GM19397 (cell line): ENCODE results near the gene RELL1.

Experiments
- ATAC-seq: cut with Tn5 transposase; IDR thresholded peaks from one replicate; pipeline ENCODE4 v1.9.1; 2021; ENCODE audit warnings: mild to moderate bottlenecking, moderate library complexity; ENCODE audit not compliant: unreplicated experiment

Gene RELL1

GRCh38 chr4:37641886-37642849, 44.0 kb downstream of the RELL1 start:
- no peak for ATAC-seq

GRCh38 chr4:37641352-37641751, 44.8 kb downstream of the RELL1 start:
- no peak for ATAC-seq

GRCh38 chr4:37639551-37640285, 46.5 kb downstream of the RELL1 start:
- no peak for ATAC-seq

- ATAC-seq = no peak
Observed at GRCh38 chr4:37635155-37635554, 51.0 kb downstream of the RELL1 start.

GRCh38 chr4:37634180-37634579, 52.0 kb downstream of the RELL1 start:
- no peak for ATAC-seq

- no peak for ATAC-seq
Observed at GRCh38 chr4:37632836-37633235, 53.3 kb downstream of the RELL1 start.

- no peak for ATAC-seq
Observed at GRCh38 chr4:37631551-37631950, 54.6 kb downstream of the RELL1 start.

GRCh38 chr4:37629713-37630112, 56.5 kb downstream of the RELL1 start:
- no peak for ATAC-seq

- ATAC-seq = no peak
Observed at GRCh38 chr4:37628977-37629609, 57.1 kb downstream of the RELL1 start.

- ATAC-seq = no peak
Observed at GRCh38 chr4:37627263-37627662, 58.9 kb downstream of the RELL1 start.

GRCh38 chr4:37625499-37625898, 60.7 kb downstream of the RELL1 start:
- no peak for ATAC-seq

GRCh38 chr4:37623940-37624339, 62.2 kb downstream of the RELL1 start:
- ATAC-seq = no peak

- ATAC-seq = no peak
Observed at GRCh38 chr4:37623125-37623524, 63.1 kb downstream of the RELL1 start.

GRCh38 chr4:37620176-37620575, 66.0 kb downstream of the RELL1 start:
- ATAC-seq = no peak

- no peak for ATAC-seq
Observed at GRCh38 chr4:37615720-37616063, 70.5 kb downstream of the RELL1 start.

GRCh38 chr4:37615059-37615719, 71.0 kb downstream of the RELL1 start:
- no peak for ATAC-seq

- ATAC-seq = no peak
Observed at GRCh38 chr4:37612811-37613210, 73.4 kb downstream of the RELL1 start.

GRCh38 chr4:37609626-37610025, 76.5 kb downstream of the RELL1 start:
- ATAC-seq = no peak

GRCh38 chr4:37607018-37607417, 79.2 kb downstream of the RELL1 start:
- ATAC-seq = no peak

GRCh38 chr4:37605843-37606565, 80.2 kb downstream of the RELL1 start:
- ATAC-seq = no peak
